Neural cell (in vitro differentiated cells): Measurements from ENCODE around the gene MARCHF6. TPM values are rescaled to one million over a fixed set of nuclear protein-coding genes. Genes with fewer than 3 reads are reported as not detected.

Experiments used
- H2AFZ ChIP-seq: fragments of 200-600, 300-800 bp; sonication (generic), shearing (Covaris generic); 2 replicates; pipeline ENCODE4 v1.6.0; 2014; ENCODE audit warnings: low read depth, mild to moderate bottlenecking, antibody characterized with exemption, low read length, moderate library complexity
- H3F3A ChIP-seq: fragments of 200-600 bp; shearing (Covaris generic); 2 replicates; pipeline ENCODE4 v1.6.1; 2016; ENCODE audit warnings: mild to moderate bottlenecking, moderate library complexity, mixed read lengths, antibody characterized with exemption, low read length; ENCODE audit not compliant: insufficient read depth, poor library complexity, severe bottlenecking
- H3K27ac ChIP-seq: fragments of 200-600, 300-800 bp; sonication (generic), shearing (Covaris generic); 2 replicates; pipeline ENCODE4 v1.5.1; 2014; ENCODE audit warnings: mild to moderate bottlenecking, low read length, moderate library complexity
- H3K27me3 ChIP-seq: fragments of 300-800, 200-600 bp; sonication (generic), shearing (Covaris generic); 2 replicates; pipeline ENCODE4 v1.6.0; 2014; ENCODE audit warnings: mild to moderate bottlenecking, low read depth, low read length, moderate library complexity; ENCODE audit not compliant: insufficient read depth
- H3K36me3 ChIP-seq: fragments of 300-800, 200-600 bp; sonication (generic), shearing (Covaris generic); 2 replicates; pipeline ENCODE4 v1.5.1; 2014; ENCODE audit warnings: mild to moderate bottlenecking, antibody characterized with exemption, low read length, moderate library complexity; ENCODE audit not compliant: insufficient read depth
- H3K4me2 ChIP-seq: fragments of 300-800, 200-600 bp; sonication (generic), shearing (Covaris generic); 2 replicates; pipeline ENCODE4 v1.6.0; 2014; ENCODE audit warnings: mild to moderate bottlenecking, low read length
- H3K4me3 ChIP-seq: fragments of 300-800, 200-600 bp; sonication (generic), shearing (Covaris generic); 2 replicates; pipeline ENCODE4 v1.5.1; 2014; ENCODE audit warnings: mild to moderate bottlenecking, low read length, moderate library complexity
- H3K79me2 ChIP-seq: fragments of 200-600 bp; shearing (Covaris generic); replicated peaks from 2 replicates; pipeline ENCODE4 v1.6.0; 2014; ENCODE audit warnings: mild to moderate bottlenecking, low read length, moderate library complexity; ENCODE audit not compliant: insufficient read depth
- H3K9ac ChIP-seq: fragments of 300-800, 200-600 bp; sonication (generic), shearing (Covaris generic); 2 replicates; pipeline ENCODE4 v1.6.1; 2016; ENCODE audit warnings: mild to moderate bottlenecking, low read length, mixed read lengths
- H3K9me2 ChIP-seq: fragments of 200-600 bp; shearing (Covaris generic); 2 replicates; pipeline ENCODE4 v1.6.1; 2016; ENCODE audit warnings: mild to moderate bottlenecking, low read length, mixed read lengths; ENCODE audit not compliant: insufficient read depth
- H3K9me3 ChIP-seq: fragments of 200-600, 300-800 bp; sonication (generic), shearing (Covaris generic); 2 replicates; pipeline ENCODE4 v1.6.1; 2016; ENCODE audit warnings: mild to moderate bottlenecking, mixed run types, low read length, moderate library complexity, mixed read lengths
- H4K20me1 ChIP-seq: fragments of 200-600 bp; shearing (Covaris generic); 2 replicates; pipeline ENCODE4 v1.6.1; 2016; ENCODE audit warnings: mild to moderate bottlenecking, mixed run types; ENCODE audit not compliant: insufficient read depth
- CTCF ChIP-seq: fragments of 450-650 bp; IDR thresholded peaks from 2 replicates; pipeline ENCODE4 v1.5.1; 2014; ENCODE audit warnings: antibody characterized with exemption, mild to moderate bottlenecking, moderate library complexity; ENCODE audit not compliant: poor library complexity, severe bottlenecking
- EP300 ChIP-seq: fragments of 450-650 bp; conservative IDR thresholded peaks from 2 replicates; pipeline ENCODE4 v1.6.1; 2014; ENCODE audit warnings: antibody characterized with exemption, mild to moderate bottlenecking, moderate library complexity; ENCODE audit not compliant: poor library complexity, severe bottlenecking
- EZH2 ChIP-seq: fragments of 200-600, 300-800 bp; shearing (Covaris generic), sonication (generic); IDR thresholded peaks from 2 replicates; pipeline ENCODE4 v1.6.1; 2014; ENCODE audit warnings: antibody characterized with exemption, low read length, borderline replicate concordance, mild to moderate bottlenecking; ENCODE audit not compliant: insufficient read depth, poor library complexity, severe bottlenecking
- MXI1 ChIP-seq: fragments of 450-650 bp; conservative IDR thresholded peaks from 2 replicates; pipeline ENCODE4 v1.6.1; 2014; ENCODE audit warnings: antibody characterized with exemption, mild to moderate bottlenecking; ENCODE audit not compliant: poor library complexity, severe bottlenecking
- POLR2AphosphoS5 ChIP-seq: IDR thresholded peaks from 2 replicates; pipeline ENCODE4 v1.6.1; 2012
- RAD21 ChIP-seq: fragments of 450-650 bp; conservative IDR thresholded peaks from 2 replicates; pipeline ENCODE4 v1.6.1; 2014; ENCODE audit warnings: antibody characterized with exemption, mild to moderate bottlenecking, moderate library complexity
- REST ChIP-seq: IDR thresholded peaks from 2 replicates; pipeline ENCODE4 v1.6.1; 2012; ENCODE audit warnings: borderline replicate concordance
- SMC3 ChIP-seq: fragments of 450-650 bp; conservative IDR thresholded peaks from 2 replicates; pipeline ENCODE4 v1.6.1; 2014; ENCODE audit warnings: antibody characterized with exemption, mild to moderate bottlenecking, moderate library complexity; ENCODE audit not compliant: poor library complexity
- TAF1 ChIP-seq: IDR thresholded peaks from 2 replicates; pipeline ENCODE4 v1.6.1; 2012; ENCODE audit warnings: low read depth
- polyA plus RNA-seq: library from polyadenylated mRNA; depleted of rRNA; stranded (reverse); fragments of >200 nt; gene quantifications from 2 replicates; pipeline ENCODE4 v1.2.3, GENCODE V29; 2014

MARCHF6 gene
- polyA plus RNA-seq, 1 donor from 2014 or later, result 282 TPM

GRCh38 chr5:10364186-10364689 is 10.7 kb downstream of the MARCHF6 start:
- peaks cover 99% of the 10 kb centered on the region for H3K79me2 ChIP-seq
- H3K36me3 ChIP-seq, result no peaks in the 10 kb centered on the region
- H4K20me1 ChIP-seq, result peaks cover 3% of the 10 kb centered on the region
- no peaks in the 10 kb centered on the region for H3K9me2 ChIP-seq
- H2AFZ ChIP-seq, result no peak overlapping the region
- no peak overlapping the region for H3K4me3 ChIP-seq
- H3K27me3 ChIP-seq, result no peaks in the 10 kb centered on the region
- H3K9ac ChIP-seq, result no peak overlapping the region
- H3F3A ChIP-seq, result no peaks in the 10 kb centered on the region
- H3K27ac ChIP-seq, result no peak overlapping the region
- no peak for TF ChIP-seq REST
- TF ChIP-seq EZH2, result no peak
- TF ChIP-seq RAD21, result no peak
- no peak for TF ChIP-seq TAF1
- no peak for TF ChIP-seq CTCF
- TF ChIP-seq MXI1, result no peak
- no peak for TF ChIP-seq POLR2AphosphoS5
- no peak for TF ChIP-seq SMC3
- TF ChIP-seq EP300, result no peak
- H3K4me2 ChIP-seq, result no peak overlapping the region
- H3K9me3 ChIP-seq, result no peaks in the 10 kb centered on the region

GRCh38 chr5:10365782-10366181 is 12.3 kb downstream of the MARCHF6 start:
- Histone ChIP-seq H3K36me3 (no peaks in the 10 kb centered on the region), H4K20me1 (peaks cover 3% of the 10 kb centered on the region), H3K27me3 (no peaks in the 10 kb centered on the region), H3K9ac (no peak overlapping the region), H2AFZ (no peak overlapping the region), H3K9me3 (no peaks in the 10 kb centered on the region), H3K27ac (no peak overlapping the region), H3K4me3 (no peak overlapping the region), H3F3A (no peaks in the 10 kb centered on the region), H3K9me2 (no peaks in the 10 kb centered on the region), H3K4me2 (no peak overlapping the region), H3K79me2 (peaks cover 99% of the 10 kb centered on the region)
- no peak for TF ChIP-seq EZH2
